Activated CD4-positive, alpha-beta T cell treated with anti-CD3 and anti-CD28 coated beads, Interleukin-2, Interleukin-4, amounts not matched to agents 100 ng/mL and 50 ng/mL, durations not matched to agents 16 hours and 8 hours (primary cell): Measurements from ENCODE around the gene TMEM184B.

ENCODE experiments used
- DNase-seq: peaks from one replicate; pipeline ENCODE4 v3.0.0-alpha.2; 2020; ENCODE audit warnings: low spot score

The TMEM184B gene

DNA sequence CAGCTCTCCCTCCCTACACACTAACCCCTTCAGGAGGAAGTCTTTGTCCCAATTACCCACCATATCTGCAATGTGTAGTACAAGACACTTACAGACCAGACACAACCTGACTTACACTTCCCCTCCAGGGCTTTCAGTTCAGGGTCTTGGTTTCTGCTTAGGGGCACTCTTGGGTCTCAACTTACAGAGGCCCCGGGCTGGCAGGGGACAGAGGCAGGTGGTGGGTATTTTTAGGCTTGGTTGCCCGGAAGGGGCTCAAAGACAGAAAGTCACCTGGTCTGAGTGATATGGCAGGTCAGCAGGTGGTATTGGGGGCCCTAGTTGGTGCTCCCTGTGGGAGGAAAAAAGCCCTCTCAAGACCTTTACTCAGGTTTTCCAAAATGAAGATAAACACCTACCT lies 3.4 kb upstream of the TMEM184B start:
- no peak for DNase-seq

DNA sequence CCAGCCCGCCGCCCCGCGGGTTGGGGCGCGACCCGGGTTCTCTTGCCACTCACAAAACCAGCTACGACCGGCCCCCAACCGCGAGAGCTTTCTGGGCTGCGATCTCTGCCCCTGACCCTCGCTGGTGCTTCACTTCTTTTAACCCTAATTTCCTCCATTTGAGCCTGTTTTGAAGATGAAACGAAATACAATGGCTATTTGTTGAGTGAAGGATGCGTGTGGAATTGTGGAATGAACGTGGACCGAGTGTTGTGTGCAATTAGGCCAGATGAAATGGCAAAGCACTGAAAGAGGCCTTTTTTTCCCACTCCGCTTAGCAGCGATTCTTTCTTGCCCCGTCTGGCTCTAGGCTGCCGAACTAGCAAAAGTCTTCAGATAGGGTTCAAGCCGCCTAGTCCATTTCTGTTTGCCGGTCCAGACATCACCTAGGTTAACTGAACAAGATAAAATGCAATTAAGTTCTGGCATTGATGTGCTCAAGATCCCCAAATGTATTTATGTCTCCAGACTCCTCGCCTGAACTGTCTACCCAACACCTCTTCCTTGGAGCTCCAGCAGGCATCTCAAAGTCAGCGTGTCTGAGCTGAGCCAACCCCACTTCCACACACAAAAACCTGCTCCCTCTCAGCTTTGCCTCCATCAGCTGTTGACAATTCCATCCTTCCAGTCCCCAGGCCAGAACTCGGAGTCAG lies 471 bp upstream of the TMEM184B start:
- no peak for DNase-seq

DNA sequence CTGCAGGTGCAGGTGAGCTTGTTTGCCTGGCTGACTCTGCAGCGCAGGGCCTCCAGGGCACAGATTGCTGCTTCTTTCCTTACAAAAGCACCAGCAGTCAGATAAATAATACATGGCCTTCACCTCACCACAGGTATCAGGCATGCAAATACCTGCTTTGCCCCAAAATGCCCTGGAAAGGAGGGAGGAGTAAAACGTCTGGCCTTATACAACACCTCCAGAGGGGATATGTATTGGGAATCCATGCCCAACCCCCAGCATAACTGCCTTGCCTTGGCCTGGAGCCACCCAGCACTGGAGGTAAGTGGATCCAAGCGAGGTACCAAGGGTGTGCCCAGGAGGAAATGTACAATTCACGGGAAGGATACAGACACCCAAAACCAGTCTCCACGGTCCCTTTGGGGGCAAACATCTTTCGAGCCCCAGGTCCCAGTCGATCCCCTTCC lies 860 bp downstream of the TMEM184B start:
- no peak for DNase-seq

DNA sequence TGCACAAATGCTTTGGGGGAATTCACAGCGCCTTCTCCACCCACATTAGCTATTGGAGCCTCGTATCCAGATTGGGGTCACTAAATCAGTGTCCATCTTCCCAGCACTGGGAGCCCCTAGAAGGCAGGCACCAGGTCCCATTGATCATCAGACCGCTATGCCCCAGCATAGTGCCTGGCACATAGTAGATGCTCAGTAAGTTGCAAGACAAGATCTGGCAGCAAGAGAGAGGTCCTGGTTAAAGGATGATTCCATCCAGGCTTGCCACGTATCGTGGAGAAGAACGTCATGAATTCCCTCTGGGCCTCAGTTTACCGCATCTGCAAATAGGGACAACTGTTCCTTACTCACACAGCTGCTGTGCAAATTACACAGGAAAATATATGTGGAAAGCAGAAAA lies 1.7 kb downstream of the TMEM184B start:
- DNase-seq: no peak

DNA sequence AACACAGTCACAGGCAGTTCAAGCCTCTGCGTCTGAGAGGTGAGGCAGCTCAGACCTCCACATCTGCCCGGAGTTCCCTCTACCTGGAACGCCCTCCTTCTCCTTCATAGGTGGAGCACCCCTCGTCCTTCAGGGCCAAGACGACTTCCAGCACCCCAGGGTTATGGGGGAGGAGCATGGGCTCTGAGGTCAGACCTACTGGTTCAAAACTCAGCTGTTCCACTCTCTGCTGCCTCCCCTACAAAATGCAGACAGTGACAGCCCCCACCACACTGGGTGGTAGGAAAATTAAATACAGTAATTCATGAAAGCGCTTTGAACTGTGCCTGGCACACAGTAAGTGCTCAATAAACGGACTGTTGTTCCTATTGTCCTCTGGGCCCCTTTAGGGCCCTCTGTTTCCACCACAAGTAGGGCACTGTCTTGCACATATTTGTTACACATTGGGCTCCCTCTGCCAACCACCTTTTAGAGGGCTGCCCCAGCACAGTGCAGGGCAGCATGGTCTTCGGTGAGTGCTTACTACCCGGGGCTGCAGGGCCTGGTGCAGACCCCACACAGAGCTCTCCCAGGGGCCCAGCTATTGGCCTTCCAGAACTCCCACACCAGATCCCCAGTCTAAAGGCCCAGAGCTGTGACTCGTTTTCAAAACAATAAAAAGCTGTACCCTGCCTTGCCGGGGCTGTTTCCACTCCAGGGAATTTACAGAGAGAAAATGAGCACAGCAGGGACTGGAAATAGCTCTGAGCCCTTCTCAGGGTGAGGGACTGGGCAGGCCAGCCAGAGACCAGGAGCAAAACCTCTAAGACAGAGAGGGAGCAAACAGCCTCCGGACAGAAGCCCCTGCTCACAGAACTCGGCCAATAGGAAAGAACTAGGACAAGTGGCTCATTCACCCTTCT lies 2.5 kb downstream of the TMEM184B start:
- DNase-seq: no peak

DNA sequence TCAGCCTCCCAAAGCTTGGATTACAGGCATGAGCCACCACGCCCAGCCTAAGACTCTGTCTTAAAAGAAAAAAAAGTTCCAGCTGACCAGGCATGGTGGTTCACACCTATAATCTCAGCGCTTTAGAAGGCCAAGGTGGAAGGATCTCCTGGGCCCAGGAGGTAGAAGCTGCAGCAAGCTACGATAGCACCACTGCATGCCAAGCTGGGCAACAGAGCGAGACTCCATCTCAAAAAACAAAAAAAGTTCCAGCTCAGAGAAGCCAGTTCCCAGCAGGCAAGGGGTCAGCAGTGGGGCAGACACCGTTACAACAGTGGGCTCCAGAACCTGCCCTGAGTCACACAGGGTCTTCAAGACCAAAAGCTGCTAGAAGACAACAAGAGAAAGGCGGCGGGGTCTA lies 3.3 kb downstream of the TMEM184B start:
- DNase-seq: no peak

DNA sequence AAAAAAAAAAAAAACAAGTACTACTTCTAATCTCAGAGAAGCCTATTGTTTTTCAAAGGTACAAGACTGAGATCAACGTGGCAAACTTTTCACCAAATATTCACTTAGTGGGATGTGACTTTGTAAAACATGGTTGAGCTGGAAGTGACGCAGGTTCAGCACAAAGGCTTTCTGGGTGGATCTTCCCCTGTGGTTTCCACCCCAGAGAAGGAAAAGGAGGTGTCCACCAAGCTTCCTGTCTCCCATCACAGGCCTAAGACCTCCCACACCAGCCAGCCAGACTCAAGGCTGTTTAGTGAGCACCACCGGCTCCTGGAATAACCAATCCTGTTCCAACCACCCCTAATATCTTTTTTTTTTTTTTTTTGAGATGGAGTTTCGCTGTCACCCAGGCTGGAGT lies 5.7 kb downstream of the TMEM184B start:
- peak; percentile 43 for DNase-seq

DNA sequence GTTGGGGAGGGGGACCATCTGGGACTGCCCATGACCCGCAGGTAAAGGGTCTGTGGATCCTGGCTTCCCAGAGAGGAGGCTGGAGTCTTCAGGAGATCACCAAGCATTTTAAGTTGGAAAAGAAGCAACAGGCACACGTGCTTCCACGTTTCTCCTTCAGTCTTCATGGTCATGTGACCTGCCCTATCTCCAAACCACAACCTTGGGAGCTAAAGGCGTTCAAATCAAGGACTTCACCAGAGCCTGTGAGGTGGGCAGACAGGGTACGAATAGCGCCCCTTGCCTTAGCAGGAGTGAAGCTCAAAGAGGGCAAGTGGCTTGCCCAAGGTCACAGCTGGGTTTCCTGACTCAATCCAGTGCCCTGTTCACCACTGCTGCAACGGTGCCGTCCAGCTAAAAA lies 6.7 kb downstream of the TMEM184B start:
- no peak for DNase-seq

DNA sequence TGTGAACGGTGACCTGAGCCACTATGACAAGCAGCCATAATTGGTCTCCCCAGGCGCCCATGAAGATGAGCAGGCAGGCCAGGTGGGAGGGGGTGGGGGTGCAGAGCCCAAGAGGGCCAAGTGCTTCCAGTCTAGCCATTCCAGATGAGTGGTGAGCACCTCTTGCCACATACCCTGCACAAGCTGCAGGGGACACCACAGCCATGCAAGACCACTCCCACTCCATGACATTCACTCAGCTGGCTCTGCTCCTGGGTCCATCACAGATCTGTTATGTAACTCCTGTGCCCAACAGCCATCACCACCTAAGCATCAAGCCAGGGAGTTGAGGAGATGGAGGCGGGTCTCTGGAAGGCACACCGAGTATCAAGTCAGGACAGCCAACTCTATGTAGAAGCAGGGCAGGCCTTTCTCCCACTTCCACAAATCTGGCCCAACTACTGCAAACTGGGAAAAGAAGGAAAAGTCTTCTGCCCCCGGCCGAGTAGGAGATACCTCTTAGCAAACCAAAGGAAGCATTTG lies 8.4 kb downstream of the TMEM184B start:
- DNase-seq: no peak

DNA sequence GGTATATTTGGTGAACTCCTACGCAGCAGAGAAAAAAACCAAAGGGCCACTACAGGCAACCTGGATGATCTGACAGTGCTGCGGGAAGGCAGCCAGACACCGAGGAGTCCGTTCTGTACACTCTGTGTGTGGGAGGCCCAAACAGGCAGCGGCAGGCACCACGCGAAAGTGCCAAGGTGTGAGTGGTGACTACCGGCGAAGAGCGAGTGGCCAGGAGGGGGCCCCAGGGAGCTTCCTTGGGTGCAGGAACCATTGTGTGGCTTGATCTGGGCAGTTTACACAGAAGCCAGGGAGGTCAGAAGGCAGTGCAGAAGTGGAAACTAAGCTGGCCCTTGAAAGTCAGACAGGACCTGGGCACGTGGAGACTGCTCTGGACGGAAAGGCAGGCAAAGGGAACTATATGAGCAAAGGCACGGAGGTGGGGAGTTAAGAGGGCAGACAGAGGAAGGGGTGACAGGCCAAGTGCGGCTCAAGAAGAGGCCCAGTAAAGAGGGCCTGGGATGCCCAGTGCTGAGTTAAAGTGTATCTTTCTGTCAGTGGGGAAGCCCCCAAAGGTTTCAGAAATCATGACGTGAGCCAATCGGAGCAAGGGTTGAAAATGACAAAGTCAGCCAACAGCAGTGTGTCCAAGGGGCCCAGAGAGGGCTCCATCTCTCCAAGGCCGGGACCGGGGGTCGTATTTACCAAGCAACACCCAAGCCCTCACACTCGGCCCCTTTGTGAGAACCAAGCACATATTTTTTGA lies 10.6 kb downstream of the TMEM184B start:
- peak; percentile 25 for DNase-seq

DNA sequence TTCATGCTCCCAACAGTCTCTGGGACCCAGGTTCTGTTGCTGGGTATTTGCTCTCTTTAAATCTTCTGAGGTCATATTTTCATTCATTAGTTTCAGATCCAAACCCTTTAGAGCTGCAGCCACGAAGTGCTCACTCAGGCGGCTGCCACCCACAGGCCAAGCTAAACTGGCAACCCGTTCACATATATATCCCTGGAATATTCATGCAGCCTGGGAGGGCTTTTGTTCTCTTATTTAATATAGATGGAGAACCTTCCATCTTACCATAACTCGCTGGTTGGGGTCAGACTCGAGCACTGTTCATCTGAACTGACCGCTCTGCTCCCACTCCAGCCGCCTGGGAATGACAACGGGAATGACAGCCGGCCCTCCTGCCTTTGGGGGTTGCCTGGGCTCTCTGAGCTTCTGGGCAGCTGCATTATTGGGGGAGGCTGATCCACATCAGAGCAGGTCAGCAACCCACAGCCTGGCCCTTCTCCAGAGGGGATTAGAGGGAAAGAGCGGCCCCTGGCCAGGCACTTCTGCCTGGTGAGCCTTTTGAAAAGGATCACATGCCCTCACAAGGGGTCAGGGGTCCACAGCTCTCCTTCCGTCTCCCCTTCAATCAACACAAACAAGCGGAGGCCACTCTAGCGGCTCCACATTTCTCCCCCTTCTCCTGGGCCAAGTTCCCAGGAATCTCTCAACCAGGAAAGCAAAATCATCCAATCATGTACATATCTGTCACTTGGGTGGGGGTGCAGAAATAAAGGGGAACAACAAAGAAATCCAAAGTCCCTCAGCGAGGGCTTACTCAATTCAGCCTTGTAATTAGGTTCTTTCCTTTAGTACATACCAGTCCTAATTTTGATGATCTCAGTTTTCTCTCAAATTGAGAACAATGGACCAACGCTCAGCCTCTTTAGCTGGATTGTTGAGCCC lies 11.8 kb downstream of the TMEM184B start:
- DNase-seq: no peak

DNA sequence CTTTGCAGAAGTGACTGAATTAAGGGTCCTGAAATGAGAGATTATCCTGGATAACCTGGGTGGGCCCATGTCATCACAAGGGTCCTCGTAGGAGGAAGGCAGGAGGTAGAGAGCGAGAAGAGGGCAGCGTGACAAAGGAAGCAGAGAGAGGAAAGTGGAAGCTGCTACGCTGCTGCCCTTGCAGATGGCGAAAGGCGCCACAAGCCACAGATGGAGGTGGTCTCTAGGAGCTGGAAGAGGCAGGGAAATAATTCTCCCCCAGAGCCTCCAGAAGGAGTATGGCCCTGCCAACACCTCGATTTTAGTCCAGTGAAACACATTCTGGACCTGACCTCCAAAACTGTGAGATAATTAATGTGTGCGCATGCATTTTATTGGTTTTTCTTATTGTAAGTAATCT lies 13.4 kb downstream of the TMEM184B start:
- DNase-seq: no peak

DNA sequence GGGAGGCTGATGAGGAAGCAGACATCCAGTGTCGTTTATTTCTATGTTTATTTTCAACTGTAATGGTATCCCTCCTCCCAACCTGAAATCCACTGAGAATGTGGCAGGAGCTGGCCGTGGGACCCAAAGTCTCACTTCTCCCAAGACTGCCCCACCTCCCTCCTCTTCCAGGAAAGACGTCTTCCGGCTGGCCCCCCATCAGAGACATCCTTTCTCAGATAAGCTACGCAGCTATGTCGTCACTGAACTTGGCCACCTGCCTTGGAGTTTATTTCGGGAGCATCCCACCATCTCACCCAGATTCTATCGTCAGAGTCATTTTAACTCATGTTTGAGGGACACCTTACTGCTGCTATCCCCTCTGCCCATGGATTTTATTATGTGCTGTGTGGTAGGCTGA lies 13.9 kb downstream of the TMEM184B start:
- no peak for DNase-seq

DNA sequence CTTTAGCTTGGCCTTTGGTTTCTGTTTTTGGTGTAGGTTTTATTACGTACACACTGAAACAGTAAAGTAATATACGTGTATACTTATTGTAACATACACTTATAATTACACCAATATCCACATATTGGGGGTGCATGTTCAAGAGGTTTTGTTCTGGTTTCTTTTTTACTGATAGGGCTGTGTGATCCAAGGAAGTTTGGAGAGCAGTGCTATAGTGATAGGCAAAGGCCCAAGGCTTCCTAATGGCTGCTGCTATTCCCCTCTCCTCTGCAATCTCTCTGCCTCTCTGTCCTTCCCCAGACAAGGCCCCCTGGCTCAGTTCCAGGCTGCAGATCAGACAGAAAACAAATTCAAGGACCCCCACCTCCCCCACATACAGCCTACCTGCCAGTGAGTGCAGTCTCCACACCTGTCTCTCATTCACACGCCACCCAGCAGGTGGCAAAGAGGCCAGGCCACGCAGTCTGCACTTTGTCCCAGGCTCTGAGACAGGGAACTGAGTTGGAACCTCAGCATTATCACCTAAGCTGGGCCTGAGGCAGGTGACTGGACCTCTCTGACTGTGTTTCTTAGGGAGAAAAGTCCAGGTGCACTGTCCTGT lies 15.1 kb downstream of the TMEM184B start:
- DNase-seq: no peak

DNA sequence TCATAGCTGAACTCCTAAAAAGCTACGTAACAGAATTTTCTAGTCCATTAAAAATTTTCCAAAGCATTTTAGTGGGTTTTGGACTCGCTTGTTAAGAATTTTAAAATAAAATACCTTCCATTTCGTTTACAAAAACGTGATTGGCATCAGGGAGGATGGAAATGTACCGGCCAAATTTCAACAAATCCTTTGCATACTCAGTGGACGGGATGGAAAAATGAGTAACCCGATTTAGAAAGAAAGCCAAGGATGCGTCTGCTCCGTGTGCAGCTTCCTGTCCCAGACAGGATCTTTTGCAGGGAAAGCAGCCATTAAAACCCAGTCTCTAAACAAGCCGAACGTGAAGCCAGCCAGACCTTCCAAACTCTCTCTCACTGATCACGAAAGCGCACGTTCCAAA lies 15.6 kb downstream of the TMEM184B start:
- no peak for DNase-seq

DNA sequence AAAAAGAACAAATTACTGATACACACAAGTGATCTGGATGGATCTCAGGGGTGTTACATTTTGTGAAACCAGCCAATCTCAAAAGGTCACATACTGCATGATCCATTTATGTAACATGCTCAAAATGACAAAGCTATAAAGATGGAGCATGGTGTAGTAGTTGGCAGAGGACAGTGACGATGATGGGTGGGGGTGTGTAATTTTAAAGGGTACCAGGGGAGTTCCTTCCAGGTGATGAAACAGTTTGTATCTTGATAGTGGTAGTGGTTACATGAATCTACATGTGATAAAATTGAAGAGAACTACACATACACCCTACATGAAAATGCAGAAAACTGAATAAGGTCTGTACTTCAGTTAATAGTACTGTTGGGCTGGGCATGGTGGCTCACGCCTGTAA lies 17.1 kb downstream of the TMEM184B start:
- no peak for DNase-seq

DNA sequence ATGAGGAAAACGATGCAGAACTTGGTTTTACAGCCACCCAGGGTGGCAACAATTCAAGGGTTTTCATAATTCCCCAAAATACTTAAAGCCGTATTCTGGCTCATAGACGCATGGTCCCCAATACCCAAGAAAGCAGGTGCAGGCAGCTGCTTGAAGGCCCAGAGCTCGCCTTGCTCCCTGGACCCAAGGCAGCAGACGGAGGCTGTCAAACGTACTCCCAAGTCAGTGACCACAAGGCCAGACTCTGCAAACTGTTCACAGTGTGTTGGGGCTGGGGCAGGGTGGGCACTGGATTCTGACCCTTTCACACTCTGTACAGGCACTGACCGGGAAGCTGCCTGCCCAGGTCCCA lies 21.5 kb downstream of the TMEM184B start:
- no peak for DNase-seq

DNA sequence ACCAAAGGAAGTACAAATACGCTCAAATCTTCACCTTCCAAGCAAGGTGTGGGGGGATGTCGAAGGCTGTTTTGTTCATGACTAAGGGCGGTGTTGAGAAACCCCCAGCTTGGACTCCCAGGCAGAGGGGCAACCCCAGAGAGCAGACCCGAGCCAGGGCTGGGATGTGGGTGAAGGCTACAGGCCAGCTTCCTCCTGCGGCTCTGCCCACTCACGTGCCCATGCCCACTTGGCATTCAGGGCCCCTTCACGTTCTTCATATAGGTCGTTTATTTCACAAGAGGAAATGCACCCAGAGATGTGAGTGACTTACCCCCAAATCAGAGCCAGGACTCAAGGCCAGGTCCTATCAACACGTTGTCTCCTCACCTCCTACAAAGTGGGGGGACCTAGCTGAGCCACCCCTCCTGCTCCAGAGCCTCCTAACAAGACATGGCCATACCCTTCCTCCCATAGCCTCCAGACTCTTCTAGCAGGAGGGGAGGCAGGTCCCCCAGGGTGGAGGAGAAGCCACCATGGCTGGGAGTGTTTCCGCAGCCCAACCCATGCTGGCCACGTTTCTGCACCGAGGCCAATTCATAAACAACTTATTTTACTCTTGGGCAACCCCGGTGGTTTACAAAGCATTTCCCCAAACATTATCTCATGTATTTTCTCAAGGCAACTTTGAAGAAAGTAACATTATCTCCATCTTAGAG lies 22.0 kb downstream of the TMEM184B start:
- DNase-seq: no peak

DNA sequence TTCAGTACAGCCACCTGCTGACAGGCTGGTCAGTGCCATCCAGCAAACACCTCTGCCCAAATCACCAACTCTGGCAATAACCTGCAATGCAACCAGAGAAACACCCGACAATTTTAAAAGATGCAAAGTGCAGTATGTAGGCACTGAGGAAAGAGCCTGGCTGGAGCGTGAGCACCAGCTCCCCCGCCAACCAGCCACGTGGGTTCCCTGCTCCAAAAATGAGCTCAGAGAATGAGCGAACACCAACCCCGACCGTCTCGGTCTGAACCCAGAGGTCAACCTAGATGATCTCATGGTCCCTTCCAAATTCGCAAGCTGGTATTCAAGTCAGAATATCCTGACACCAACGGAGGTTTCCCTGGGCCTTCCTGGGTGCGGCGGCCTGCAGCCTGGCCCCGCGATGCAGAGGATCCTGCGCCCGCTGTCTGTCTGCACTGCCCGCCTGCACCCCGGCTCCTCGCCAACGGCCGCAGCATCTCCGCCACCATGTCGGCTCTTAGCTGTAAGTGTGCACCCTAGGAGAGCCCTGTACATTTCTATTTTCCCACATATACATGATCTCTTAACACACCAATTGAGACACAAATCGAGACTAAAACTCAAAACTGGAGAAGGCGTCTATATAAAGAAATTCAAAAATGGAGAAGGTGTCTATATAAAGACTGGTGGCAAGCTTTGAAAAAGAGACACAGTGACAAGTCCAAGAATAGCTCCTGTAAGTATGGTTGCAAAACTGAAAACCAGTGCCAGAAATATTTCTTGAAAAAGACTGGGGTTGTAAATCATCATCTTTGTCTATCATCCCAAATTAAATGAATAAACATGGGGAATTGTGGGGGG lies 22.8 kb downstream of the TMEM184B start:
- DNase-seq: no peak

DNA sequence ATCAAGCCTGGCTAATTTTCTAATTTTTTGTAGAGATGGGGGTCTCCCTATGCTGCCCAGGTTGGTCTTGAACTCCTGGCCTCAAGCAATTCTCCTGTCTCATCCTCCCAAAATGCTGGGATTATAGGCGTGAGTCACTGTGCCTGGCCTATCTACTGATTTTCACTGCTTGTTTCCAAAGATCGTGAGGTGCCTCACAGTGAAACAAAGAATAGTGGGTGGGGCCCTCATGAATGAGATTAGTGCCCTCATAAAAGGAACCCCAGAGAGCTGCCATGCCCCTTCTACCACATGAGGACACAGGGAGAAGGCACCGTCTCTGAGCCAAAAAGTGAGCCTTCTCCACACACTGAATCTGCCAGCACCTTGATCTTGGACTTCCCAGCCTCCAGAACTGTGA lies 23.5 kb downstream of the TMEM184B start:
- DNase-seq: no peak
